LoVo (cell line): ENCODE measurements around the gene NT5DC2.

Source experiments
- DNase-seq: peaks from one replicate; pipeline ENCODE4 v3.0.0-alpha.2; 2016; ENCODE audit warnings: low spot score

The NT5DC2 gene

GRCh38 chr3:52509753-52510328 lies 23.8 kb downstream of the NT5DC2 start:
- no peak for DNase-seq

- peak; percentile 44 for DNase-seq
Observed at GRCh38 chr3:52507359-52507758, 26.3 kb downstream of the NT5DC2 start.

GRCh38 chr3:52506266-52506966 lies 27.2 kb downstream of the NT5DC2 start:
- DNase-seq: no peak

- DNase-seq: no peak
Observed at GRCh38 chr3:52504977-52505376, 28.7 kb downstream of the NT5DC2 start.

GRCh38 chr3:52503788-52504424 lies 29.8 kb downstream of the NT5DC2 start:
- no peak for DNase-seq

GRCh38 chr3:52502808-52503350 lies 30.8 kb downstream of the NT5DC2 start:
- DNase-seq: no peak

GRCh38 chr3:52502001-52502400 lies 31.7 kb downstream of the NT5DC2 start:
- no peak for DNase-seq

GRCh38 chr3:52501046-52501445 lies 32.6 kb downstream of the NT5DC2 start:
- no peak for DNase-seq

GRCh38 chr3:52498137-52499054 lies 35.3 kb downstream of the NT5DC2 start:
- DNase-seq: no peak

- no peak for DNase-seq
Observed at GRCh38 chr3:52495777-52496602, 37.7 kb downstream of the NT5DC2 start.

GRCh38 chr3:52494886-52495495 lies 38.7 kb downstream of the NT5DC2 start, which contains the start of gene STAB1:
TSS of gene STAB1 (plus strand) at chr3:52495338. CDS start at chr3:52495414, 76 bp downstream.
- no peak for DNase-seq

GRCh38 chr3:52494445-52494844 lies 39.2 kb downstream of the NT5DC2 start:
- DNase-seq: no peak

- no peak for DNase-seq
Observed at GRCh38 chr3:52493232-52494017, 40.2 kb downstream of the NT5DC2 start.

- no peak for DNase-seq
Observed at GRCh38 chr3:52492059-52492458, 41.6 kb downstream of the NT5DC2 start.

GRCh38 chr3:52490939-52491526 lies 42.6 kb downstream of the NT5DC2 start:
- DNase-seq: no peak

- no peak for DNase-seq
Observed at GRCh38 chr3:52490035-52490938, 43.4 kb downstream of the NT5DC2 start.

- DNase-seq: no peak
Observed at GRCh38 chr3:52489453-52489852, 44.2 kb downstream of the NT5DC2 start.

GRCh38 chr3:52488746-52489145 lies 44.9 kb downstream of the NT5DC2 start:
- no peak for DNase-seq
